Measurements from ENCODE around the gene ELAVL1.
"Not testable (repeated sequence)": the region's sequence is repeated elsewhere in the genome, so short reads cannot be mapped to it uniquely, and the experiment has no call there.

Gene ELAVL1

DNA sequence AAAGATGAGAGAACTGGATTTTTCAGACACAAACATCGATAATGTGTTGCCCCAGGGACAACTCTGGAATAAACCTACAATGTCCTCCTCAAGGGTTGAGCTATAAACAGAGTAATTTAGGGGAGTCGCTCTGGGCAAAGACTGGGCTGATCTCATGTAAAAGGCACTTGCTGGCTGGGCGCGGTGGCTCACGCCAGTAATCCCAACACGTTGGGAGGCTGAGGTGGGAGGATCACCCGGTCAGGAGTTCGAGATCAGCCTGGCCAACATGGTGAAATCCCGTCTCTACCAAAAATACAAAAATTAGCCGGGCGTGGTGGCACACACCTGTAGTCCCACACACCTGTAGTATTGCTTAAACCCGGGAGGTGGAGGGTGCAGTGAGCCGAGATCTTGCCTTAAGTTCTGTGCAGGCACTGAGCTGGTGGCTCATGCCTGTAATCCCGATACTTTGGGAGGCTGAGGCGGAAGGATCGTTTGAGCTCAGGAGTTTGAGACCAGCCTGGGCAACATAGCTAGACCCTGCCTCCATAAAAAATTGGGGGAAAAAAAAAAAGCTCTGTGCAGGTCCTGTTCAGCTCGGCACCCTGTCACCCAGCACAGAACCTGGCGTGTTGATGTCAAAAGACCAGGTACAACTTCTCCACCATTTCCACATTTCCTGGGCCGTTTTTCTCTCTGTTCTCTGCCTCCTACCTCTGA lies 63.4 kb downstream of the ELAVL1 start:
- no peak for DNase-seq (ENCODE audit: low read depth in 2 of 2)

- DNase-seq (ENCODE audit: low read depth in 2 of 2), result no peak
Measured at GRCh38 chr19:7940841-7941240, 64.6 kb downstream of the ELAVL1 start.

DNA sequence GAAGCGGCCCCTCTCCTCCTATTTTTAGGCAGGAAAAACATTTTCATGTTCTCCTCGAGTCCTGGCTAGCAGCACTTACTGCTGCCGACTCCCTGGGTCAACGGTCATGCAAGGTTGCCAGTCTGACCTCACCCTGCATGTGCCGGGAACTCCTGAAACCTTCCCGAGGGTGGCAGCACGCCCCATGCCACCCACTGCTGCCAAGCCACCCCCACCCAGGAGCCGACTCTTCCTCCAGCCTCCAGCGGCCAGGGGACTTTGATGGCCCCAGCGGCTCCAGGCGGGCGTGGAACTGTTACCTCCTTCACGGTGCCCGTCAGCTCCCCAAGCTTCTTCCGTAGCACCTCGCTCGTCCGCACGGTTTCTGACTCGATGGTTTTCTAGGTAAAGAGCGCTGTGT lies 70.7 kb downstream of the ELAVL1 start:
- DNase-seq (ENCODE audit: low read depth in 2 of 2), result no peak

- no peak for DNase-seq (ENCODE audit: low read depth in 2 of 2)
Measured at GRCh38 chr19:7933828-7934725, 71.4 kb downstream of the ELAVL1 start.

DNA sequence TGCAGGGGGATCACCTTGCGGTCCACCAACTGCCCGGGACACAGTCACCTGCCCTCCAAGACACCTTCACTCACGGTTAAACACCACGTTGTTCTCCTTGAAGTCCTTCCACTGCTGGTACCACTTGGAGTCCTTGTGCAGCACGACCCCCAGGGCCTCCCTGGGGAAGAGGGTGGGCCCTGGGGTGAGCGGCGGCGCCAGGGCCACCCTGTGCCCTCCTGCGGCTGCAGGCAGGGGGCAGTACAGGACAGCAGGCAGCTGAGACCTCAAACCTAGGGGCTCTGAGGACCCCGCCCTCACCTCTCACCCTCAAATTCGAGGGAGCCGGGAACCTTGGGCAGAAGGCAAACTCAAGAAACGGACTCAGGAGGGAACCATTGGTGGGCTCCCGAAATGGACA lies 72.0 kb downstream of the ELAVL1 start:
- DNase-seq (ENCODE audit: low read depth in 2 of 2), result no peak

DNA sequence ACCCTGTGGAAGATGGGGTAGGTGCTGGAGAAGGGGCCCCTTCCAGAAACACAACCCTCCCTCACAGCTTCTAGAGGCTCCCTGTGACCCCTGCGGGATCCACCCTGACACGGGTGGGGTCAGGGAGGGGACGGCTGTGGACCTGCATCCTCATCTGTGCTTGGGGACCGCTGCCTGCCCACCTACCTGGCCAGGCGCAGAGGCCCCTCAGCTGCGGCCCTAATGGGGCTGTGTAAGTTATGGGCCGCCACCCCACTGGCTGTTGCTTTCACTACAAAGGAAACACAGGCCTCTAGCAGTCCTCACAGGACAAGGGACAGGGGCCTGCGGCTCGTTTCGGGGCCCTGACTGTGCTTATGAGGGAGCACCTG lies 72.5 kb downstream of the ELAVL1 start:
- no peak for DNase-seq (ENCODE audit: low read depth in 2 of 2)

GRCh38 chr19:7932276-7932929 lies 73.0 kb downstream of the ELAVL1 start:
- no peak for DNase-seq (ENCODE audit: low read depth in 2 of 2)

DNA sequence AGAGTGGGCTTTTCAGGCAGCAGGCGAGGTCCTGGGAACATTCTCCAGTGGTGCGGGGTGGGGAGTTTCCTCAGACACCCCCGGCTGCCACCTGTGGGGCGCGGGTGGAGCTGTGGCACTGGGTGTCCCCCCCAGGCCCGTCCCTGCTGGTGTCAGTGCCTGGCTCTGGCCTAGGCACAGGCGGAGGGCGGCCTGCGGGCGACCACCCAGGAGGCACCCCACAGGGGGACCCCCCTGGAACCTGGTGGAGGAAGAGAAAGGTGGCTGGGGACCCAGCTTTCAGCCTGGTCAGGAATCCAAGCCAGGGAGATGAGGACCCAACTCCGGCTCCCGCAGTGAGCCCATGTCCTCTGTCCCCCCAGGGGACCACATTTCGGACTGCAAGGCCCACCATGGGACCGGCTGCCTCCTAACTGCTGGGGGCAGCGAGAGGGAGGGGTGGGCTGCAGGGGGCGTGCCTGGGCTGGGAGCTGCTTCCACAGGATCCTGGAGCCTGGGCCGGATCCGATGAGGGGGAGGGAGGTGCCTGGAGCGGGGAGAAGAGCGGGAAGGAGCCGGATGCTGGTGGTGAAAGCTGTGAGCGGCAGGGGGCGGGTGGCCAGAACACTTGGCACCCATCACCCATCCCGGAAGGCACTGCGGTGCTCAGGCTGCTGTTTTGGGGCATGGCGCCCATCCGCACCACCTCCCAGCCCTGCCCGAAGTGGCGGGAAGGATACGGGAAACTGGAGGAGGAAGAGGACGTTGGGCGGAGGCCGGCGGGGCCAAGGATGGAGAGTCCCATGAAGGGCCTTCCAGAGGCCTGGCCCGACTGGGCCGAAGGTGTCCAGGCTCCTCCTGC lies 74.0 kb downstream of the ELAVL1 start:
- DNase-seq (ENCODE audit: low read depth in 2 of 2), result no peak

DNA sequence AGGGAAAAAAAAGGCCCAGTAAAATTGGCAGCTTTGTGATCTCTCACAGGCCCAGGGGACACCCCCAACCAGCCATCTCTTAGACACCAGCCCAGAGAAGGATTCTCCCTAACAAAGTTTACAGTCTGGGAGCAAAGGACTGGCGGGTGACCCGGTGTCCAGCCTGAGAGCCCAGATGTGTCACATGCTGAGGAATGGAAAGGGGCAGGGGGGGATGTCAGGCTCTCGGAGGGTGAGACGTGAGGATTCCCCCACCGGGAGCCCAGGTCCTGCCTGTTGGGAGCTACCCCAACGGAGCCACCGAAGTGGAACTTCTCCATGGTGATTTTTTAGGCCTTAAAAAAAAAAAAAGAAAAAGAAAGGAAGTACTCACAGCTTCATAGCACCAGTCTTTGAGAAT lies 74.7 kb downstream of the ELAVL1 start:
- DNase-seq (ENCODE audit: low read depth in 2 of 2), result no peak

GRCh38 chr19:7930030-7930429 lies 75.4 kb downstream of the ELAVL1 start:
- not testable (repeated sequence) for DNase-seq (ENCODE audit: low read depth in 2 of 2)

GRCh38 chr19:7928741-7929701 lies 76.4 kb downstream of the ELAVL1 start:
- peak; percentile 63 for DNase-seq (ENCODE audit: low read depth in 2 of 2)

GRCh38 chr19:7928334-7928706 lies 77.1 kb downstream of the ELAVL1 start:
- no peak for DNase-seq (ENCODE audit: low read depth in 2 of 2)

- no peak for DNase-seq (ENCODE audit: low read depth in 2 of 2)
Measured at GRCh38 chr19:7927605-7928333, 77.7 kb downstream of the ELAVL1 start.

DNA sequence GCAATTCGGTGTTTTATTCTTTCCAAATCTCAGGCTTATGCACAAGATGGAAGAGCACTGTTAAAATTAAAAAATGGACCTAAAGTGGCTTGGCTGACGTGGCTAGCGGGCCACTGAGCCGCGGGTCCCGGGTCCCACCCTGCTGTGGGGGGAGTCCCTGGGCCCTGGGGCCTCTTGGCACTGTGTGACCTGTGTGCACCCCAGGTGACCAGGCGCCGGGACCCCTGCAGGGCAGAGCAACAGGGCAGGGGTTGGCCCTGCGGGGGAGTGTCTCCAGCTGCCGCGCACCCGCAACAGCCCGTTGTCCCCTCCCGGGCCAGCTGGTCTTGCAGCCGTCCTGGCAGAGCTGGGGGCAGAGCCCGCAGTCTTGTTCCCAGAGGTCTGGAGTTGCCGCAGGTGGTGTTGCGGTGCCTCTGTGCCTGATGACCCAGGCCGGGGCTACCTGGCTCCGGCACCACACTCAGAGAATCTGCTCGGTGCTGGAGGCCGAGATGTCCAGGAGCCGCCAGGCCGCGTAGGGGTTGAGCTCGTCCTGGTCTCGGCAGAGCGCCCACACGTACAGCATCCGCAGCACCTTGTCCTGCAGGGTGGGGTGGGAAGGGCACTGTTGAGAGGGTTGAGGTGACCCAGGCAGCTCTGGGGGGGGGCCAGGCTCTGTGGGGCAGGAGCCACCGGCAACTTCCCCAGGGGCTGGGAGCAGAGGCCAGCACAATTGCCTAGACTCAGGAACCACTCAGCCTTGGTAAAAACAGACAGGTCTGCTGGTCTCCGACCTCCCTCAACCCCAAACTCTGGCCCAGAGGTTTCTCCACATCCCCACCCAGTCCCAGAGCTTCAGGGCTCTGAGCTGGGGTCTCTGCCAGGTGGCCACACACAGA lies 78.5 kb downstream of the ELAVL1 start:
- no peak for DNase-seq (ENCODE audit: low read depth in 2 of 2)

- peak; percentile 70 for DNase-seq (ENCODE audit: low read depth in 2 of 2)
Measured at GRCh38 chr19:7926021-7926726, 79.3 kb downstream of the ELAVL1 start, which contains the start of gene CTXN1. TSS of gene CTXN1 (minus strand) at chr19:7926135. CDS start at chr19:7925538, 597 bp downstream.

DNA sequence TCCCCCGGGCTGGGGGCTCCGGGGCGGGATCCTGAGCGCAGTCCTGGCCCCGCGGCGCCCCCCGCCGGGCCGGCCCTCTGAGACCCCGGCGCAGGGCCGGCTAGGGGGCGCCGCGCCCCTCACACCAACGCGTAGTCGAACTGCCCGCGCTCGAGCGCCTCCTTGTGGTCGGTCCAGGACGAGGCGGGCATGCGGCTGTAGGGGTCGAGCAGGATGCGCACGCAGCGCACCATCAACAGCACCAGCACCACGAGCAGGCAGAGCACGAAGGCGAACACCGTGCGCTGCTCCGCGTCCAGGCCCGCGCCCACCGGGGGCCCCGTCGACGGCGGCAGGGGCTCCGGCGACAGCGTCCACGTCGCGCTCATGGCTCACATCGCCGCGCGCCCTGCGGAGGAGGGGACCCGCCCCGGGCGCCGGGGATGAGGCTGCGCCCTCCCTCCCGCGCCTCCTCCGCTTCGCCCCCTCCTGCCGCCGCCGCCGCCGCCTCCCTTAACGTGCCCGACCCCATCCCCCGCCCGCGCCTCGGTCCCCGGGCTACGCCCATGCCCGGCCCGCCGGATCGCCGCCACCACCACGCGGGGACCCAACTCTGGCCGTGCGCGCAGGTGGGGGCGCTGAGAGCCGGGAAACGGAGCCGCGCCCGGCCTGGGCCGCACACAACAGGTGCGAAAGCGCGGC lies 80.1 kb downstream of the ELAVL1 start:
- DNase-seq (ENCODE audit: low read depth in 2 of 2), result peak; percentile 79 to 82

DNA sequence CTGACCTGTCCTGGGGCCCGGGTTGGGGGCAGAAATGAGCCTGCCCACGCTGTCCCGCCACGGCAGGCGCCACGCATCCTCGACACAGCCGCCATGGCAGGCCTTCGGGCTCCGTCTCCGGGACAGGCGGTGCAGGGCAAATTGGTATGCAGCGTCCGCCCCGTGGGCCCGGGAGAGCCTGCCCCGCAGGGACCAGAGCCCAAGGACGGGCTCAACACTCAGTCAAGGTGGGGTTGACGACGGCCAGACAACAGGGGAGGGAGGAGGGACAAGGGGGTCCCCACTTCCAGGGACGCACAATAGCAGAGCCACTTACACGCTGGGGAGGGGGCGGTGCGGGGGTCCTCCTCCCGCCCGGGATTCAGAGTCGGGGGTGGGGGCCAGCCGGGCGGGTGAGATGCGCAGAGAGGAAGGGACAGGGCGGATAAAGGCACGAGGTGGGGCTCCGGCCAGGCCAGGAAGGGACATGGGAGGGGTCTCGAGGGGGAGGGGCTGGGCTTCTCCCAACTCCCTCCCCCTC lies 80.7 kb downstream of the ELAVL1 start:
- no peak for DNase-seq (ENCODE audit: low read depth in 2 of 2)

Measured in stimulated activated CD8-positive, alpha-beta memory T cell treated with anti-CD3 and anti-CD28 coated beads, Interleukin-2, amount 100 ng/mL, for 48 hours (primary cell).